Inferior parietal cortex (tissue), 1 donor: ENCODE measurements around the gene TBL3.
A peak's percentile ranks its signal among the peaks of the same experiment; 100 is the strongest.

ENCODE experiments used
- DNase-seq: peaks from one replicate; pipeline ENCODE4 v3.0.0-alpha.2; 2016; ENCODE audit errors: extremely low spot score

The TBL3 gene

GRCh38 chr16:2015117-2015946 is 43.5 kb downstream of the TBL3 start:
- no peak for DNase-seq

GRCh38 chr16:2015947-2016208 is 44.0 kb downstream of the TBL3 start:
- no peak for DNase-seq

GRCh38 chr16:2016407-2016922 is 44.6 kb downstream of the TBL3 start:
- DNase-seq: no peak

- no peak for DNase-seq
Observed at GRCh38 chr16:2019518-2019920, 47.7 kb downstream of the TBL3 start, which contains the start of gene NPW. TSS of gene NPW (plus strand) at chr16:2019785.

- DNase-seq: no peak
Observed at GRCh38 chr16:2019921-2020831, 48.3 kb downstream of the TBL3 start.

GRCh38 chr16:2022723-2023091 is 50.9 kb downstream of the TBL3 start:
- DNase-seq: no peak

- DNase-seq: peak; percentile 92
Observed at GRCh38 chr16:2023092-2024031, 51.5 kb downstream of the TBL3 start.

- DNase-seq: no peak
Observed at GRCh38 chr16:2024032-2024420, 52.2 kb downstream of the TBL3 start.

GRCh38 chr16:2025251-2025650 is 53.4 kb downstream of the TBL3 start:
- no peak for DNase-seq

GRCh38 chr16:2025878-2026460 is 54.1 kb downstream of the TBL3 start:
- DNase-seq: no peak

- DNase-seq: no peak
Observed at GRCh38 chr16:2026461-2027023, 54.7 kb downstream of the TBL3 start, which contains the start of gene NHERF2. TSS of gene NHERF2 (plus strand) at chr16:2026902. CDS start at chr16:2027006, 104 bp downstream.

- no peak for DNase-seq
Observed at GRCh38 chr16:2027024-2028010, 55.5 kb downstream of the TBL3 start.

- DNase-seq: no peak
Observed at GRCh38 chr16:2028146-2028545, 56.3 kb downstream of the TBL3 start.

GRCh38 chr16:2028620-2029220 is 56.9 kb downstream of the TBL3 start:
- DNase-seq: no peak

GRCh38 chr16:2029350-2029749 is 57.5 kb downstream of the TBL3 start:
- no peak for DNase-seq

GRCh38 chr16:2030036-2030435 is 58.2 kb downstream of the TBL3 start:
- DNase-seq: no peak

GRCh38 chr16:2031081-2031577 is 59.3 kb downstream of the TBL3 start:
- no peak for DNase-seq
